Trophoblast cell (in vitro differentiated cells and primary cell): ENCODE measurements around the gene NAA60.
A peak's percentile ranks its signal among the peaks of the same experiment; 100 is the strongest.

Experiments used
- DNase-seq, 2 donors: peaks; one replicate each; pipeline ENCODE4 v3.0.0-alpha.2; 2016
- H2AFZ ChIP-seq: 2 replicates; pipeline ENCODE4 v1.6.1; 2013; ENCODE audit warnings: low read length, moderate library complexity, mild to moderate bottlenecking; ENCODE audit not compliant: insufficient read depth, poor library complexity
- H2AK5ac ChIP-seq: 2 replicates; pipeline ENCODE4 v1.6.1; 2013; ENCODE audit warnings: mild to moderate bottlenecking, low read length
- H2BK120ac ChIP-seq: 2 replicates; pipeline ENCODE4 v1.6.1; 2013; ENCODE audit warnings: low read length, mild to moderate bottlenecking, moderate library complexity; ENCODE audit not compliant: insufficient read depth, poor library complexity
- H2BK12ac ChIP-seq: 2 replicates; pipeline ENCODE4 v1.6.1; 2013; ENCODE audit warnings: mild to moderate bottlenecking, low read length, moderate library complexity
- H2BK5ac ChIP-seq: 2 replicates; pipeline ENCODE4 v1.6.1; 2013; ENCODE audit warnings: low read length, low read depth, moderate library complexity, mild to moderate bottlenecking; ENCODE audit not compliant: poor library complexity
- H3K14ac ChIP-seq: 2 replicates; pipeline ENCODE4 v1.6.1; 2013; ENCODE audit warnings: mild to moderate bottlenecking, low read length
- H3K18ac ChIP-seq: 2 replicates; pipeline ENCODE4 v1.6.1; 2013; ENCODE audit warnings: mild to moderate bottlenecking, low read length
- H3K23ac ChIP-seq: 2 replicates; pipeline ENCODE4 v1.6.1; 2013; ENCODE audit warnings: low read length
- H3K27ac ChIP-seq: 2 replicates; pipeline ENCODE4 v1.5.1; 2013; ENCODE audit warnings: low read depth, mild to moderate bottlenecking, inconsistent platforms, low read length, moderate library complexity
- H3K27me3 ChIP-seq: 2 replicates; pipeline ENCODE4 v1.6.1; 2013; ENCODE audit warnings: inconsistent platforms, mild to moderate bottlenecking, low read length, moderate library complexity; ENCODE audit not compliant: insufficient read depth
- H3K36me3 ChIP-seq, 2 experiments: 1 replicate in 1 of 2; 2 replicates in 1 of 2; pipeline ENCODE4 v1.6.1; 2013; ENCODE audit warnings: low read length in 2 of 2, mild to moderate bottlenecking in 2 of 2, moderate library complexity in 1 of 2; ENCODE audit not compliant: insufficient read depth in 2 of 2, control insufficient read depth in 1 of 2
- H3K4ac ChIP-seq: 2 replicates; pipeline ENCODE4 v1.6.1; 2013; ENCODE audit warnings: low read depth, mild to moderate bottlenecking, low read length, moderate library complexity
- H3K4me1 ChIP-seq, 2 experiments: 1 replicate in 1 of 2; 2 replicates in 1 of 2; pipeline ENCODE4 v1.6.1; 2013; ENCODE audit warnings: low read length in 2 of 2, mild to moderate bottlenecking in 2 of 2, moderate library complexity in 1 of 2; ENCODE audit not compliant: insufficient read depth in 2 of 2, control insufficient read depth in 1 of 2
- H3K4me2 ChIP-seq: 2 replicates; pipeline ENCODE4 v1.6.1; 2013; ENCODE audit warnings: inconsistent platforms, mild to moderate bottlenecking, low read length, moderate library complexity
- H3K4me3 ChIP-seq: 2 replicates; pipeline ENCODE4 v1.5.1; 2013; ENCODE audit warnings: mild to moderate bottlenecking, low read depth, low read length, inconsistent platforms
- H3K79me1 ChIP-seq: one replicate; pipeline ENCODE4 v1.6.1; 2013; ENCODE audit warnings: low read length
- H3K79me2 ChIP-seq: 2 replicates; pipeline ENCODE4 v1.6.1; 2013; ENCODE audit warnings: low read length, mild to moderate bottlenecking; ENCODE audit not compliant: control insufficient read depth, insufficient read depth, poor library complexity
- H3K9ac ChIP-seq: 2 replicates; pipeline ENCODE4 v1.6.1; 2013; ENCODE audit warnings: mild to moderate bottlenecking, low read length
- H3K9me3 ChIP-seq: 2 replicates; pipeline ENCODE4 v1.6.1; 2013; ENCODE audit warnings: low read depth, mild to moderate bottlenecking, control low read depth, inconsistent platforms, low read length; ENCODE audit not compliant: insufficient read depth
- H4K12ac ChIP-seq: 2 replicates; pipeline ENCODE4 v1.6.1; 2013; ENCODE audit warnings: low read depth, mild to moderate bottlenecking, low read length, moderate library complexity
- H4K8ac ChIP-seq: 2 replicates; pipeline ENCODE4 v1.6.1; 2013; ENCODE audit warnings: low read depth, mild to moderate bottlenecking, low read length, moderate library complexity
- H4K91ac ChIP-seq: one replicate; pipeline ENCODE4 v1.6.1; 2013; ENCODE audit warnings: low read depth, mild to moderate bottlenecking, low read length, moderate library complexity
- WGBS: extraction: QIAGEN DNeasy Blood & Tissue Kit; methylation state at CpG from one replicate; pipeline ENCODE4 v1.1.7; 2013; ENCODE audit warnings: missing lambda C conversion rate; ENCODE audit not compliant: insufficient read length, insufficient coverage; ENCODE audit errors: extremely low coverage; 5-methylcytosine and 5-hydroxymethylcytosine counted together

NAA60 gene

DNA sequence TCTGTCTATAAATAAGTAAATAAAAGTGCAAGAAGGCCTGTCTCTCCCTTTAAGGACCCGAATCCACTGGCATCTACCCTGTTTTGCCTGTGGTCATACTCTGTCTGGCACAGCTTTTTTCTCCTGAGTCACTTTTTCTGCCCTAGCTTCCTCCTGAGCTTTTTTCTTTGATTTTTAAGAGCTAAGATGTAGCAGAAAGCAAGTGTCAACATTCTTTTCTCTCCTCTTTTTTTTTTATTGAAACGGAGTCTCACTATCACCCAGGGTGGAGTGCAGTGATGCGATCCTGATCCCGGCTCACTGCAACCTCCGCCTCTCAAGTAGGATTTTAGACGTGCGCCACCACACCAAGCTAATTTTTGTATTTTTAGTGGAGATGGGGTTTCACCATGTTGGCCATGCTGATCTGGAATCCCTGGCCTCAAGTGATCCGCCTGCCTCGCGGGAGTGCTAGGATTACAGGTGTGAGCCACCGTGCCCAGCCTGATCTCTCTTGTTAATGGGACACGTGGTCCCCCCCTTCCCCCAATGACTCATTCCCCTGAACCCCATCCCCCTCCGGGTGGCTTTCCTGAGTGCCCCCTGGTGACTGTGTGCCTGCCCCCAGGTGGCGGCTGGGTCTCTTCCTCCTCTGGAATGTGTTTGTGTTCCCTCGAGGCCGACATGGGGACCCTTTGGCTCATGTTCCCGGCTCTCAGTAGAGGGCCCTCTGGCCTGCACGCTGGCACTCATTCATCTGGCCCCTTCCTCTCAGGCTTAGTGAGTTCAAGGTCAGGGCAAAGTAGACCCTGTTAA lies 37.6 kb downstream of the NAA60 start:
- H4K12ac ChIP-seq: no peak overlapping the region
- H3K4me1 ChIP-seq: peaks cover 0 to 3% of the 10 kb centered on the region in 2 experiments
- no peak overlapping the region for H2BK5ac ChIP-seq
- H4K91ac ChIP-seq: no peak overlapping the region
- H3K36me3 ChIP-seq: peaks cover 53 to 64% of the 10 kb centered on the region in 2 experiments
- H2BK120ac ChIP-seq: no peak overlapping the region
- H3K9me3 ChIP-seq: peaks cover 2% of the 10 kb centered on the region
- H2BK12ac ChIP-seq: no peak overlapping the region
- no peak for DNase-seq
- H3K79me2 ChIP-seq: no peaks in the 10 kb centered on the region
- H2AFZ ChIP-seq: no peak overlapping the region
- no peak overlapping the region for H4K8ac ChIP-seq
- no CpG with 5 or more reads among the region's 18 CpGs for WGBS
- no peaks in the 10 kb centered on the region for H3K79me1 ChIP-seq
- H3K4me3 ChIP-seq: no peak overlapping the region
- H3K18ac ChIP-seq: no peak overlapping the region
- no peaks in the 10 kb centered on the region for H3K27me3 ChIP-seq
- no peak overlapping the region for H2AK5ac ChIP-seq
- no peak overlapping the region for H3K4me2 ChIP-seq
- H3K9ac ChIP-seq: no peak overlapping the region
- H3K27ac ChIP-seq: no peak overlapping the region
- no peak overlapping the region for H3K4ac ChIP-seq
- H3K23ac ChIP-seq: no peak overlapping the region
- no peak overlapping the region for H3K14ac ChIP-seq

DNA sequence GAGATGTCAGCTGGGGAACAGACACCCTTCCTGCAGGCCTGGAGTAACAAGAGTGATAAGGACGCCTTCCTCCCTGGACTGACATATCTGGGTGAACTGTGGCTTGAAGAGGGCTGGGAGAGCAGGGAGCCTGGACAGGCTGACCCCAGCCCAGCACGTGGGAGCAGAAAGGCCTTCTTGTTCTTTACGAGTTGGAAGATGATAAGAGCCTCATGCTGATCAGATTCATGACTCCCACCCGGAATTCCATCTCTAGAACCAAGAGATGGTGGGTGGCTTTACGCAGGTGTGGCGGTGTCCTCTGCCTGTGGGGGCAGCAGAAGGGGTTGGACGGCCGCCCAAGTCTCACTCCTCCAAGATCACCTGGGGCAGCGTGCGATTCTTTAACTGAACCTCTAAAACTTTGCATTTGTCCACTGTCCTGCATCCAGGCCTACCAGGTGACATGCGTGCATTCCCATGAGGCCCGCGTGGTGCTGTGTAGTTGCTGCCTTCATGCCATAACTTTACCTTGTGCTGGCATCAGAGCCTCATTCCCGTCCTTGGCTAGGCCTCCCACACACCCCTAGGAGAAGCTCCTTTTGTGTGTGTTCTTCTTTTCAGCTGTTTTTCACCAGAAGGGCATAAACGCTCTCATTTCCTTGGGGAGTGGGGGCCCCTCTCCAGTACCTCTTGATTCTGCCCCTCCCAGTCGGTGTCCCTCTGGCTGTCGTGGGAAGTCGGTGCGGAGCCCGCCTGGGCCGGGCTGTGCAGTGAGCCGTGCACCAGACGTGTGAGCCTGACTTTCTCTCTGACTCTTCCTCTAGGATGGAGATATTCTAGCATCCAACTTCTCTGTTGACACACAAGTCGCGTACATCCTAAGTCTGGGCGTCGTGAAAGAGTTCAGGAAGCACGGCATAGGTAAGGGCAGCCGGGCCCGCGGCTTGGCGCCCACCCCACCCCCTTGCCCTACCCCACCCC lies 38.5 kb downstream of the NAA60 start:
- H3K4me2 ChIP-seq: no peak overlapping the region
- no CpG with 5 or more reads among the region's 32 CpGs for WGBS

DNA sequence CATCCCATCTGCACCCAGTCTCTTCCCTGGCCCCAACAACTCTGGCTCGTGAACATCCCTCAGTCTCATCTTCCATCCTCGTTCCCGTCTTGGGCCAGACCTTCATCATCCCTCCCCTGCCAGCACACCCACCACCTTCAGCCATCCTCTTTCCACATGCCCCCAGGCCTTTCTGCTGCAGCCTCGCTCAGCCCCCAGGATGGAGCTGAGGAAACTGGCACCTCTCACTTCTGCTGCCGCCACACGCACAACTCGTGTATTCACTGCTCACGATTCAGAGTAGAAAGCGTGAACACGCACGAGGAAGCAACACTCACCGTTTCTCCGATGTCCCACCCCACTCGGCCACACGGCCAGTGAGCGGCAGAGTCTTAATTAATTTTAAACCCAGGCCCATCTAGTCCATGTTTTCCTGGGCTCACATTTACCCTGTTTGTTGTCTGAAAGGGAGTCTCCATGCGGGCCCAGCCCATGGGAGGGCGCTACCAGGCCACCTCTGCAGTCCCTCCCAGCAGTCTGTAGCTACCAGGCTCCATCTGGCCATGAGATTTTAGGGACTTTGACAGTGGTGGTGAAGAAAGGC lies 39.3 kb downstream of the NAA60 start:
- WGBS: no CpG with 5 or more reads among the region's 18 CpGs
- Histone ChIP-seq H3K27me3 (no peaks in the 10 kb centered on the region), H4K12ac (no peak overlapping the region), H4K91ac (no peak overlapping the region), H3K4ac (no peak overlapping the region), H3K14ac (no peak overlapping the region), H3K27ac (no peak overlapping the region), H3K36me3 (peaks cover 65 to 76% of the 10 kb centered on the region in 2 experiments), H3K18ac (no peak overlapping the region), H2AFZ (no peak overlapping the region), H3K23ac (no peak overlapping the region), H2BK5ac (no peak overlapping the region), H2BK120ac (no peak overlapping the region), H4K8ac (no peak overlapping the region), H3K9me3 (peaks cover 3% of the 10 kb centered on the region), H2BK12ac (no peak overlapping the region), H2AK5ac (no peak overlapping the region), H3K79me1 (no peaks in the 10 kb centered on the region), H3K4me2 (no peak overlapping the region), H3K4me1 (peaks cover 0 to 5% of the 10 kb centered on the region in 2 experiments), H3K79me2 (no peaks in the 10 kb centered on the region), H3K9ac (no peak overlapping the region), H3K4me3 (no peak overlapping the region)
- DNase-seq: no peak

More for the DNA sequence above, 38.5 kb downstream of the NAA60 start:
- Histone ChIP-seq H3K79me2 (no peaks in the 10 kb centered on the region), H3K14ac (no peak overlapping the region), H4K91ac (no peak overlapping the region), H2AFZ (no peak overlapping the region), H3K27ac (no peak overlapping the region), H3K18ac (no peak overlapping the region), H3K9me3 (peaks cover 2% of the 10 kb centered on the region), H3K4ac (no peak overlapping the region), H4K8ac (no peak overlapping the region), H3K9ac (no peak overlapping the region), H3K79me1 (no peaks in the 10 kb centered on the region), H3K4me1 (peaks cover 0 to 3% of the 10 kb centered on the region in 2 experiments), H2AK5ac (no peak overlapping the region), H2BK120ac (no peak overlapping the region), H3K36me3 (peaks cover 59 to 70% of the 10 kb centered on the region in 2 experiments), H2BK12ac (no peak overlapping the region), H3K27me3 (no peaks in the 10 kb centered on the region), H3K4me3 (no peak overlapping the region), H2BK5ac (no peak overlapping the region), H4K12ac (no peak overlapping the region), H3K23ac (no peak overlapping the region)
- DNase-seq: no peak

DNA sequence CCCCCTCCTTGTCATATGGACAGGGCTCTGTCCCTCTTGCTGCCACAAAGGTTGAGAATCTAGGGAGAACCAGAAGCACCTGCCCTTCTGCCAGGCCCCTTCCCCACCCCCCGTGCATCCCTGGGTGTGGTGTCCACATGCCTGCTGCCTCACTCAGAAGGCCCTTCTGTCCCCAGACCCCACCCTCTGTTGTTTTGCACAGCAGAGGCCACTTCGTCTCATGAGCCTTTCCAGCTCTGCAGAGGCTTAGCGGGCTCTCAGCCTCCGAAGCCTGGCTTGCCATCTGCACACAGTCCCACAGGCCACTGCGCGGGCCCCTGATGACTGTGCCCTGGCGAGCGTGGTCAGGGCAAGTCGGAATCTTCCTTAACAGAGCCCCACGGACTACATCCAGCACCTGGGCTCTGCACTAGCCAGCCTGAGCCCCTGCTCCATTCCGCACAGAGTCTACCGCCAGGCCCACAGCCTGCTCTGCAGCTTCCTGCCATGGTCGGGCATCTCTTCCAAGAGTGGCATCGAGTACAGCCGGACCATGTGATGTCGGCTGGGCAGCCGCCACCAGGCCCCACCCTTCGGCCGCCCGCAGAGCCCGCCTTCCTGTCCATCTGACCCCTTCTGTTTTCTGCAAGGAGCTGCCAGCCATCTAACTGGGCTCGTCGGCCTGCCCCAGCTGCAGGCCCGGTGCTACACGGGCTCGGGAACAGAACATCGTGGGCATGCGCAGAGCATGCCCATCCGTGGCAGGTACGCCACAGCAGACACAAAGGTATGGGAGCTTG lies 41.0 kb downstream of the NAA60 start:
- H2BK12ac ChIP-seq: no peak overlapping the region
- no peak overlapping the region for H3K18ac ChIP-seq
- H3K79me1 ChIP-seq: no peaks in the 10 kb centered on the region
- no peaks in the 10 kb centered on the region for H3K27me3 ChIP-seq
- H3K23ac ChIP-seq: no peak overlapping the region
- H4K12ac ChIP-seq: no peak overlapping the region
- no peak for DNase-seq
- no peak overlapping the region for H2BK5ac ChIP-seq
- H2AK5ac ChIP-seq: no peak overlapping the region
- no peak overlapping the region for H2BK120ac ChIP-seq
- H3K14ac ChIP-seq: no peak overlapping the region
- H3K4me2 ChIP-seq: no peak overlapping the region
- H3K4ac ChIP-seq: no peak overlapping the region
- no peak overlapping the region for H2AFZ ChIP-seq
- H3K27ac ChIP-seq: no peak overlapping the region
- no peak overlapping the region for H4K91ac ChIP-seq
- H3K79me2 ChIP-seq: no peaks in the 10 kb centered on the region
- H4K8ac ChIP-seq: no peak overlapping the region
- peaks cover 65 to 69% of the 10 kb centered on the region in 2 experiments for H3K36me3 ChIP-seq
- no CpG with 5 or more reads among the region's 30 CpGs for WGBS
- H3K9me3 ChIP-seq: peaks cover 3% of the 10 kb centered on the region
- H3K4me1 ChIP-seq: peaks cover 0 to 2% of the 10 kb centered on the region in 2 experiments
- no peak overlapping the region for H3K9ac ChIP-seq
- H3K4me3 ChIP-seq: peak overlapping the region; percentile 12
